HepG2 (cell line): Measurements from ENCODE around the gene SPHK2. TPM values are rescaled to one million over a fixed set of nuclear protein-coding genes. Genes with fewer than 3 reads are reported as not detected.

ENCODE experiments used
- ATAC-seq: fragments of 200-7000 bp; cut with Tn5 transposase; 3 replicates; pipeline ENCODE4 v1.9.1; 2020; ENCODE audit warnings: mild to moderate bottlenecking, moderate library complexity
- BruUV-seq: library from RNA; stranded (reverse); fragments of 400-500 nt; replicated peaks from 2 replicates; lab custom pipeline; 2021; lab: Mats Ljungman, UMichigan
- CTCF ChIA-PET: fragments of 300-600 bp; formaldehyde crosslinking; extraction: SDS; loops from one replicate; lab custom pipeline; 2021; ENCODE audit warnings: low total read pairs, inconsistent platforms, low intra/inter-chr PET ratio; lab: Yijun Ruan, JAX
- POLR2A ChIA-PET: fragments of 350-600 bp; sonication (Branson Sonifier 250); formaldehyde crosslinking; loops from one replicate; lab custom pipeline; 2020; ENCODE audit warnings: antibody characterized with exemption, inconsistent platforms; lab: Yijun Ruan, JAX
- DNase-seq: peaks from one replicate; pipeline ENCODE4 v3.0.0-alpha.2; 2015; ENCODE audit warnings: low spot score
- FAIRE-seq: peaks from 3 replicates; lab custom pipeline; 2011; peaks lifted over from hg19 to GRCh38; lab: Jason Lieb, UNC
- H2AFZ ChIP-seq: one replicate; pipeline ENCODE4 v1.6.1; 2011; ENCODE audit warnings: low read length, inconsistent platforms
- H3K27ac ChIP-seq: fragments of 300-600 bp; 3 replicates; pipeline ENCODE4 v1.8.0; 2011; ENCODE audit warnings: mixed run types, mild to moderate bottlenecking, mixed read lengths, low read length, inconsistent platforms; ENCODE audit not compliant: insufficient read depth; ENCODE audit errors: extremely low read length
- H3K27me3 ChIP-seq, 2 experiments: fragments of 200-600 bp in 1 of 2; 2 replicates in 1 of 2; 3 replicates in 1 of 2; pipeline versions ENCODE4 v1.6.0 to v1.8.0; 2011; ENCODE audit warnings: low read length in 2 of 2, mild to moderate bottlenecking in 2 of 2, moderate library complexity in 2 of 2, inconsistent platforms in 1 of 2; ENCODE audit not compliant: insufficient read depth in 2 of 2, control insufficient read depth in 1 of 2
- H3K36me3 ChIP-seq, 2 experiments: fragments of 200-600 bp in 1 of 2; replicated peaks in 1 of 2; 2 replicates in 1 of 2; 3 replicates in 1 of 2; pipeline versions ENCODE4 v1.5.1 to v1.8.0; 2011; ENCODE audit warnings: low read length in 2 of 2, inconsistent platforms in 1 of 2; ENCODE audit not compliant: insufficient read depth in 2 of 2, control insufficient read depth in 1 of 2
- H3K4me1 ChIP-seq: 2 replicates; pipeline ENCODE4 v1.5.1; 2012; ENCODE audit warnings: low read length, inconsistent platforms; ENCODE audit not compliant: insufficient read depth
- H3K4me2 ChIP-seq: 2 replicates; pipeline ENCODE4 v1.6.0; 2011; ENCODE audit warnings: low read depth, low read length, inconsistent platforms
- H3K4me3 ChIP-seq, 3 experiments: fragments of 200-600 bp in 1 of 3; sonication (generic), shearing (Covaris generic) in 1 of 3; replicated peaks in 1 of 3; 2 replicates each; pipeline ENCODE4 v1.5.1; 2011 to 2016; ENCODE audit warnings: low read length in 3 of 3, inconsistent platforms in 2 of 3, low read depth in 2 of 3, mild to moderate bottlenecking in 2 of 3, control low read depth in 1 of 3, mixed read lengths in 1 of 3; ENCODE audit not compliant: insufficient read depth in 1 of 3
- H3K79me2 ChIP-seq: one replicate; pipeline ENCODE4 v1.6.1; 2011; ENCODE audit warnings: low read length, inconsistent platforms; ENCODE audit not compliant: insufficient read depth
- H3K9ac ChIP-seq: 2 replicates; pipeline ENCODE4 v1.6.0; 2011; ENCODE audit warnings: mild to moderate bottlenecking, low read depth, low read length, inconsistent platforms; ENCODE audit not compliant: insufficient read depth
- H3K9me3 ChIP-seq: 2 replicates; pipeline ENCODE4 v1.5.1; 2012; ENCODE audit warnings: mild to moderate bottlenecking, low read length
- H4K20me1 ChIP-seq: 2 replicates; pipeline ENCODE4 v1.6.0; 2011; ENCODE audit warnings: inconsistent platforms, mild to moderate bottlenecking, low read length, moderate library complexity; ENCODE audit not compliant: insufficient read depth
- ATF7 ChIP-seq, 2 experiments: fragments of 450-650 bp in 1 of 2; sonication (generic) in 1 of 2; formaldehyde crosslinking in 1 of 2; IDR thresholded peaks; 2 replicates each; pipeline versions ENCODE4 v1.4.0 to v1.6.1; 2016 to 2020; ENCODE audit warnings: antibody characterized with exemption in 1 of 2, mild to moderate bottlenecking in 1 of 2, missing genetic modification reagents in 1 of 2
- CREB1 ChIP-seq, 2 experiments: fragments of 450-650 bp in 1 of 2; IDR thresholded peaks; 2 replicates each; pipeline ENCODE4 v1.6.1; 2016 to 2017; ENCODE audit warnings: control low read depth in 1 of 2, mild to moderate bottlenecking in 1 of 2, missing compliant biosample characterization in 1 of 2, missing genetic modification characterization in 1 of 2
- ELF4 ChIP-seq: sonication (generic); formaldehyde crosslinking; IDR thresholded peaks from 2 replicates; pipeline ENCODE4 v1.5.0; 2020; ENCODE audit warnings: missing genetic modification reagents, mild to moderate bottlenecking, moderate library complexity, borderline replicate concordance
- SP1 ChIP-seq, 2 experiments: fragments of 450-650 bp in 1 of 2; sonication (generic) in 1 of 2; formaldehyde crosslinking in 1 of 2; IDR thresholded peaks; 2 replicates each; pipeline versions ENCODE4 v1.4.0 to v1.6.1; 2016 to 2020; ENCODE audit warnings: missing genetic modification reagents in 1 of 2
- ZNF883 ChIP-seq: sonication (generic); formaldehyde crosslinking; IDR thresholded peaks from 2 replicates; pipeline ENCODE4 v1.5.1; 2020; ENCODE audit warnings: mild to moderate bottlenecking, missing genetic modification reagents; ENCODE audit errors: not compliant biosample characterization
- WGBS: methylation state at CpG from one replicate; pipeline ENCODE4 v1.1.6; 2017; ENCODE audit warnings: low lambda C conversion rate; 5-methylcytosine and 5-hydroxymethylcytosine counted together
- in situ Hi-C: cut with HindIII; loops from 2 replicates; pipeline ENCODE4 v1.10.0; 2017; ENCODE audit warnings: low pct_unique_long_range_greater_than_20kb; ENCODE audit not compliant: extremely low pct_ligation_motif_present
- intact Hi-C: fragments of 100-400 bp; cut with micrococcal nuclease; formaldehyde crosslinking; loops from one replicate; pipeline ENCODE4 v1.10.0; 2022; ENCODE audit not compliant: unreplicated experiment
- polyA plus RNA-seq, 8 experiments: library from polyadenylated mRNA; depleted of rRNA in 3 of 8; stranded (reverse) in 7 of 8; unstranded in 1 of 8; fragments of >200 nt; fragmentation: Illumina TruSeq in 4 of 8; extraction: Trizol in 4 of 8; gene quantifications; 2 replicates each; pipeline versions ENCODE4 v1.2.1 to v1.2.3, GENCODE V29; 2011 to 2016; ENCODE audit warnings: low read depth in 4 of 8, missing spikeins in 1 of 8, mixed read lengths in 1 of 8; ENCODE audit not compliant: insufficient read depth in 1 of 8
- total RNA-seq, 5 experiments: library from RNA; depleted of rRNA; stranded (reverse); fragments of >200 nt; fragmentation: Illumina TruSeq; extraction: Trizol; gene quantifications; 2 replicates each; pipeline ENCODE4 v1.2.3, GENCODE V29; 2016; ENCODE audit warnings: low read depth in 1 of 5

SPHK2 gene
- total and polyA plus RNA-seq, 2 of the 13 experiments (the other 11 are each of a cell fraction or from before 2014, with no cell fraction given): 2.9 to 14.4 TPM

- in situ Hi-C loops (no loop called here), intact Hi-C loops (no loop called here)
- ATAC-seq (no peak), FAIRE-seq (no peak), DNase-seq (no peak)
- no peaks in the 10 kb centered on the region for H4K20me1 ChIP-seq
- H3K4me1 ChIP-seq: peaks cover 56% of the 10 kb centered on the region
- no TSS peak for BruUV-seq
- H3K4me2 ChIP-seq: peak overlapping the region; percentile 52
- no peaks in the 10 kb centered on the region for H3K79me2 ChIP-seq
- ChIA-PET CTCF (no interaction called here), POLR2A (interaction anchor here (2.0 kb wide), 1 partner anchor 20 kb away, joined by 12 read pairs; the partner anchor contains the start of genes RPL18 and SPHK2)
- no peak overlapping the region for H2AFZ ChIP-seq
- H3K9me3 ChIP-seq: no peaks in the 10 kb centered on the region
- H3K27me3 ChIP-seq: peaks cover 0 to 8% of the 10 kb centered on the region in 2 experiments; a peak in 3 of 5 replicates
- H3K9ac ChIP-seq: no peak overlapping the region
- H3K4me3 ChIP-seq: no peak overlapping the region
- WGBS: 68% methylated on average over 15 of the region's 16 CpGs
- TF ChIP-seq ELF4 (CRISPR knock-in tag) (no peak), ZNF883 (no peak), ATF7 (IDR thresholded peaks at IDR 0.05) (peak; percentile 84), ATF7 (CRISPR knock-in tag; IDR thresholded peaks at IDR 0.05) (no peak), SP1 (IDR thresholded peaks at IDR 0.05) (no peak), SP1 (CRISPR knock-in tag; IDR thresholded peaks at IDR 0.05) (peak; percentile 33; the same call in 1 of the 2 replicates), CREB1 (IDR thresholded peaks at IDR 0.05) (peak; percentile 98), CREB1 (CRISPR knock-in tag; IDR thresholded peaks at IDR 0.05) (peak; percentile 54)
- H3K36me3 ChIP-seq: no peaks in the 10 kb centered on the region
- H3K27ac ChIP-seq: no peak overlapping the region
These were observed 19.6 kb downstream of the SPHK2 start for GRCh38 chr19:48638831-48639381.
